Upper lobe of left lung (tissue), 6 donors: ENCODE measurements around the gene GATB. TPM values are rescaled to one million over a fixed set of nuclear protein-coding genes. Genes with fewer than 3 reads are reported as not detected.

Experiments used
- ATAC-seq, 2 donors: fragments of 200-7000 bp; cut with Tn5 transposase; one replicate each; pipeline ENCODE4 v1.9.1; 2022; ENCODE audit warnings: mild to moderate bottlenecking in 2 of 2, moderate library complexity in 2 of 2; ENCODE audit not compliant: low FRiP score in 2 of 2
- DNase-seq, 2 donors: peaks; one replicate each; pipeline ENCODE4 v3.0.0-alpha.2; 2019 to 2020
- H3K27ac ChIP-seq, 4 donors: fragments of 200-600 bp; sonication (generic); one replicate each; pipeline ENCODE4 v1.5.1; 2016 to 2019
- H3K27me3 ChIP-seq, 4 donors: fragments of 200-600 bp; sonication (generic); one replicate each; pipeline ENCODE4 v1.5.1; 2017 to 2019
- H3K36me3 ChIP-seq, 4 donors: fragments of 200-600 bp; sonication (generic); one replicate each; pipeline ENCODE4 v1.5.1; 2016 to 2019
- H3K4me1 ChIP-seq, 4 donors: fragments of 200-600 bp; sonication (generic); one replicate each; pipeline ENCODE4 v1.5.1; 2018 to 2019
- H3K4me3 ChIP-seq, 4 donors: fragments of 200-600 bp; sonication (generic); one replicate each; pipeline ENCODE4 v1.5.1; 2017 to 2019; ENCODE audit warnings: mild to moderate bottlenecking in 2 of 4, moderate library complexity in 1 of 4
- H3K9me3 ChIP-seq, 4 donors: fragments of 200-600 bp; sonication (generic); one replicate each; pipeline ENCODE4 v1.5.1; 2018 to 2019
- EP300 ChIP-seq, 4 donors: sonication (generic); formaldehyde crosslinking; IDR thresholded peaks; one replicate each; pipeline ENCODE4 v1.5.1; 2017; ENCODE audit warnings: antibody characterized with exemption in 4 of 4, control low read depth in 2 of 4
- POLR2A ChIP-seq, 4 donors: fragments of 450-650 bp; IDR thresholded peaks; one replicate each; pipeline ENCODE4 v1.5.1; 2016 to 2017; ENCODE audit warnings: antibody characterized with exemption in 4 of 4, mild to moderate bottlenecking in 2 of 4
- POLR2AphosphoS5 ChIP-seq, 2 donors: sonication (generic); formaldehyde crosslinking; IDR thresholded peaks; one replicate each; pipeline ENCODE4 v1.5.1; 2017; ENCODE audit warnings: antibody characterized with exemption in 2 of 2
- WGBS, 2 donors: methylation state at CpG; one replicate each; pipeline ENCODE4 v1.1.5; 2017 to 2018; 5-methylcytosine and 5-hydroxymethylcytosine counted together
- total RNA-seq, 6 donors: library from RNA; depleted of rRNA in 4 of 6; stranded (reverse); fragments of >200 nt in 4 of 6; gene quantifications; one replicate each; pipeline versions ENCODE4 v1.1.0 to v1.2.1, GENCODE V29; 2016 to 2021
- TF ChIP-seq, protein P1 (sequence below), 6 experiments: fragments of 450-650 bp in 4 of 6; fragments of 200-600 bp in 2 of 6; sonication (generic) in 2 of 6; IDR thresholded peaks; one replicate each; pipeline ENCODE4 v1.5.1; 2016 to 2019; ENCODE audit warnings: antibody characterized with exemption in 6 of 6
- donor health status: DM: no; HTN: no; CAD: no; lungs with moderate emphysema.
- donor health status: DM: no; HTN: yes; CAD: no; lungs with severe emphysema.

The GATB gene
- total RNA-seq, 6 donors from 2014 or later, result 13.1 to 21.9 (median 14.5) TPM

DNA sequence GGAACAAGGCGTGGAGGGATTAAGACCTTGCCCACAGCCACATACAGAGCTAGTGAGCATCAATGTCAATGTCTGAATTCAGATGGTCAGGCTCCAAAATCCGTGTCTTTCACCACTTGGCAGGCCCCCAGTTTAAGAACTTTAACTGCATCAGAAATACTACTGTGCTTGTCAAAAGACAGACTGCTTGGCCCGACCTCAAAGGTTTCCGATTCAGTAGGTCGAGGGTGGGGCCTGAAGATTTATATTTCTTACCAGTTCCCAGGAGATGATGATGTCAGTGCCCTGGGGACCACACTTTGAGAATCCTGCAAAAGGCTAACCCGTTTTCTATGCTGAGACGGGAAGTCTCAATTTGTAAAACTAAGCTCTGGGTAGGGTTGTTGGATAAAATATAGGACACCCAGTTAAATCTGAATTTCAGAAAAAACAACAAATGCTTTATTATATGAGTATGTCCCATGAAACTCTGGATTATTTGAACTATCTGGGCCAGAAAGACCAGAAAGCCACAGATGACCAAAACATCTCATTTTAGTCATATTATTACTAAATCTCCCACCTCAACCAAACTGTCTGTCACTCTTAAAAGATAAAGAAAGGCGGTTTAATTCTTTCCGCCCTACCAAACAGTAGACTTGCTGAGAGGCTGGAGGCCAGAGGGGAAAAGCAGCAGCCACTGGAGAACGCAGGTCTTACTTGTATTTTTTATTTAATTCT is 42.7 kb downstream of the GATB start:
- 81 to 89% methylated on average over 10 of the region's 10 CpGs for WGBS, 2 donors
- Histone ChIP-seq H3K4me1 (no peaks in the 10 kb centered on the region), H3K27ac (no peak overlapping the region), H3K27me3 (no peaks in the 10 kb centered on the region), H3K36me3 (peaks cover 0 to 10% (median 2%) of the 10 kb centered on the region in 4 donors), H3K9me3 (no peaks in the 10 kb centered on the region), H3K4me3 (no peak overlapping the region)
- TF ChIP-seq, protein P1, sequence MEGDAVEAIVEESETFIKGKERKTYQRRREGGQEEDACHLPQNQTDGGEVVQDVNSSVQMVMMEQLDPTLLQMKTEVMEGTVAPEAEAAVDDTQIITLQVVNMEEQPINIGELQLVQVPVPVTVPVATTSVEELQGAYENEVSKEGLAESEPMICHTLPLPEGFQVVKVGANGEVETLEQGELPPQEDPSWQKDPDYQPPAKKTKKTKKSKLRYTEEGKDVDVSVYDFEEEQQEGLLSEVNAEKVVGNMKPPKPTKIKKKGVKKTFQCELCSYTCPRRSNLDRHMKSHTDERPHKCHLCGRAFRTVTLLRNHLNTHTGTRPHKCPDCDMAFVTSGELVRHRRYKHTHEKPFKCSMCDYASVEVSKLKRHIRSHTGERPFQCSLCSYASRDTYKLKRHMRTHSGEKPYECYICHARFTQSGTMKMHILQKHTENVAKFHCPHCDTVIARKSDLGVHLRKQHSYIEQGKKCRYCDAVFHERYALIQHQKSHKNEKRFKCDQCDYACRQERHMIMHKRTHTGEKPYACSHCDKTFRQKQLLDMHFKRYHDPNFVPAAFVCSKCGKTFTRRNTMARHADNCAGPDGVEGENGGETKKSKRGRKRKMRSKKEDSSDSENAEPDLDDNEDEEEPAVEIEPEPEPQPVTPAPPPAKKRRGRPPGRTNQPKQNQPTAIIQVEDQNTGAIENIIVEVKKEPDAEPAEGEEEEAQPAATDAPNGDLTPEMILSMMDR (IDR thresholded peaks at IDR 0.05), result no peak
- TF ChIP-seq EP300 (IDR thresholded peaks at IDR 0.05) (no peak), POLR2A (IDR thresholded peaks at IDR 0.05) (no peak), POLR2AphosphoS5 (IDR thresholded peaks at IDR 0.05) (no peak)
- ATAC-seq (no peak), DNase-seq (no peak)

DNA sequence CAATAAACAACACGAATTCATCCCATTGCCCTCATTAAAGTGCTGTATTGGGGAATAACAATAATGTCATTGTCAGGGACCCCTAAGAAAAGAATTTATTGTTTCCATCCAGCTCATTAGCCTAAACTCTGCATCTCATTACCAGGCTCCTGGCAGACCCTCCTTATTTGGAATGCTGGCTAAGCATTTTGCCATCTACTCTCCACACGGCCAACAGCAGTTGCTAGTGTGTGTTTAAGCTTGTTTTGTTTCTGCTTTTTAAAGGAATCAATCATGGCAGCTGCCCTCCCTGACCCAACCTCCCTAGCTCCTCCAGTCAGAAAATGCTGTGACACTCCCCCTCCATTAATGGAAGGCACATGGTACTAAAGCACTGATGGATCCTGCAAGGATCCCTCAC is 43.5 kb downstream of the GATB start:
- no peaks in the 10 kb centered on the region for H3K9me3 ChIP-seq
- H3K4me1 ChIP-seq, result no peaks in the 10 kb centered on the region
- DNase-seq (no peak), ATAC-seq (no peak)
- H3K36me3 ChIP-seq, result peaks cover 0 to 10% (median 2%) of the 10 kb centered on the region in 4 donors
- no peaks in the 10 kb centered on the region for H3K27me3 ChIP-seq
- no peak overlapping the region for H3K4me3 ChIP-seq
- no peak overlapping the region for H3K27ac ChIP-seq
- TF ChIP-seq POLR2AphosphoS5 (IDR thresholded peaks at IDR 0.05) (no peak), EP300 (IDR thresholded peaks at IDR 0.05) (no peak), POLR2A (IDR thresholded peaks at IDR 0.05) (no peak)
- TF ChIP-seq, protein P1 (IDR thresholded peaks at IDR 0.05), result no peak
- 87 to 91% methylated on average over 2 of the region's 2 CpGs for WGBS, 2 donors

DNA sequence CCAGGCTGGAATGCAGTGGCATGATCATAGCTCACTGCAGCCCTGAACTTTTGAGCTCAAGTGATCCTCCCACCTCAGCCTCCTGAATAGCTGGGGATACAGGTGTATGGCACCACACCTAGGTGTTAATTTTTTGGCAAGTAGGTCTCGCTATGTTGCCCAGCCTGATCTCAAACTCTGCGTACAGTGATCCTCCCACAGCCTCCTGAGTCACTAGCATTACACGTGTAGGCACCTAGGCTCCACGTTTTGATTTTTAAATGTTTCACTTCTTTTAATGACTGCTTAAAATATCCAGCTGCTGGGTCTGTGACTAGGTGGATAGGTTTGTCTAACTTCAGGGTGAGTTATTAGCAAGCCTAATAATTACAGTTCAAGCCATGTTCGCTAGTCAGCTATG is 44.5 kb downstream of the GATB start:
- Histone ChIP-seq H3K9me3 (no peaks in the 10 kb centered on the region), H3K27me3 (no peaks in the 10 kb centered on the region), H3K27ac (no peak overlapping the region), H3K4me3 (no peak overlapping the region), H3K36me3 (peaks cover 0 to 10% (median 2%) of the 10 kb centered on the region in 4 donors), H3K4me1 (no peaks in the 10 kb centered on the region)
- no peak for ATAC-seq
- no peak for DNase-seq
- TF ChIP-seq POLR2AphosphoS5 (IDR thresholded peaks at IDR 0.05), result no peak
- 87 to 92% methylated on average over 5 of the region's 5 CpGs for WGBS, 2 donors

DNA sequence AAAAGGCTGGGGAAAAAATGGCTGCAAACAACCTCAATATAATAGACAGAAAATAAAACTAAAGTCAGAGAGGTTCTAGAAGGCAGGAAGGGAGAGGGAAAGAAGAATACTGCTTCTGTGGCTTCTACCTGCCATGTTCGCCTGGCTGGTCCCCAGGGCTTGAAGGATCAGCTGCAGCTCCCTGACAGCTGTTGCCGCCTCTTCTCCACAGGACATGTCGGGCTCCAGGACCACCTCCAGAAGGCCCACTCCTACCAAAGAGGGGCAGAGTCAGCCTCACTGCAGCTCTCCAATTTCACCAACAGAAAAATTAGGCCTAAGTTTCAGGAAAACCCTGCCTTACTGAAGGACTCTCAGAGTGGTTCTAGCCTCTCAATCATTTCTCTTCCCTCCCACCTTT is 44.9 kb downstream of the GATB start:
- Histone ChIP-seq H3K36me3 (peaks cover 0 to 10% (median 2%) of the 10 kb centered on the region in 4 donors), H3K27me3 (no peaks in the 10 kb centered on the region), H3K4me1 (no peaks in the 10 kb centered on the region), H3K9me3 (no peaks in the 10 kb centered on the region), H3K4me3 (no peak overlapping the region), H3K27ac (no peak overlapping the region)
- ATAC-seq, result no peak
- TF ChIP-seq POLR2A (IDR thresholded peaks at IDR 0.05) (no peak), EP300 (IDR thresholded peaks at IDR 0.05) (no peak)
- TF ChIP-seq, protein P1 (IDR thresholded peaks at IDR 0.05), result no peak
- DNase-seq, result no peak
- 100% methylated on average over 3 of the region's 3 CpGs for WGBS, 2 donors

DNA sequence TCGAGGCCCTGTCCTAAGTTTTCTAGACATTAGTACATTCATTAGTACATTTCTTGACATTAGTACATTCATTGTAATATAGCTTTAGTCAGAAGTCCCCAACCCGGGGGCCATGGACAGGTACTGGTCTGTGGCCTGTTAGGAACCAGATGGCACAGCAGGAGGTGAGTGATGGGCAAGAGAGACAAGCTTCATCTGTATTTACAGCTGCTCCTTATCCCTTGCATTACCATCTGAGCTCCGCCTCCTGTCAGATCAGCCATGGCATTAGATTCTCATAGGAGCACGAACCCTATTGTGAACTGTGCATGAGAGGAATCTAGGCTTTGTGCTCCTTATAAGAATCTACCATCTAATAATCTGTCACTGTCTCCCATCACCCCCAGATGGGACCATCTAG is 48.0 kb downstream of the GATB start:
- Histone ChIP-seq H3K4me3 (no peak overlapping the region), H3K27me3 (no peaks in the 10 kb centered on the region), H3K4me1 (no peaks in the 10 kb centered on the region), H3K27ac (no peak overlapping the region), H3K9me3 (no peaks in the 10 kb centered on the region), H3K36me3 (peaks cover 0 to 8% (median 2%) of the 10 kb centered on the region in 4 donors)
- ATAC-seq (no peak), DNase-seq (no peak)
- 83 to 90% methylated on average over 4 of the region's 4 CpGs for WGBS, 2 donors
- no peak for TF ChIP-seq POLR2A (IDR thresholded peaks at IDR 0.05)
- TF ChIP-seq, protein P1 (IDR thresholded peaks at IDR 0.05), result no peak
- TF ChIP-seq POLR2AphosphoS5 (IDR thresholded peaks at IDR 0.05), result no peak
- TF ChIP-seq EP300 (IDR thresholded peaks at IDR 0.05), result no peak
